ENCODE results near the gene WWOX.

The WWOX gene

DNA sequence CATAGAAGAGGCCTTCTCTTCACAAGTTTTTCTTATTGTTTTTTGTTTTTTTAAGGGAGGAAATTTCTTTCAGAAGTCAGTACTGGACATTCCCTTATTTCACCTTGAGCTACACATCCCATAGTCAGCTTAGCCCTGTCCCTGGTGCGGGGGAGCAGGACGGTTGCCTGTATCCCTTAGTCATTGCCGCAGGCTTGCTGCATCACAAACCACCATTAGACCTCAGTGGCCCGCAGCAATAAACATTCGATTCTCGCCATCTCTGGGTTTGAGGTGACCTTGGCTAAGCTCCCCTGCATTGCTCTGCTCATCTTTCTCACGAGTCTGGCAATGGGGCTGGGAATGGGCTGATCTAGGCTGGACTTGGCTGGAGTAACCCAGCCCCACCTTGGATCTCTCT is 692.5 kb downstream of the WWOX start:
- Histone ChIP-seq H3K4me1 (ENCODE audit: control insufficient read depth, insufficient read depth, low read length) (no peaks in the 10 kb centered on the region), H3K9me3 (ENCODE audit: control insufficient read depth, low read length) (no peaks in the 10 kb centered on the region), H3K36me3 (ENCODE audit: control insufficient read depth, insufficient read depth, low read length) (no peaks in the 10 kb centered on the region), H3K9ac (ENCODE audit: low read length) (no peak overlapping the region), H3K27me3 (ENCODE audit: control insufficient read depth, insufficient read depth, low read length) (no peaks in the 10 kb centered on the region), H3K4me3 (ENCODE audit: low read length) (no peak overlapping the region)

DNA sequence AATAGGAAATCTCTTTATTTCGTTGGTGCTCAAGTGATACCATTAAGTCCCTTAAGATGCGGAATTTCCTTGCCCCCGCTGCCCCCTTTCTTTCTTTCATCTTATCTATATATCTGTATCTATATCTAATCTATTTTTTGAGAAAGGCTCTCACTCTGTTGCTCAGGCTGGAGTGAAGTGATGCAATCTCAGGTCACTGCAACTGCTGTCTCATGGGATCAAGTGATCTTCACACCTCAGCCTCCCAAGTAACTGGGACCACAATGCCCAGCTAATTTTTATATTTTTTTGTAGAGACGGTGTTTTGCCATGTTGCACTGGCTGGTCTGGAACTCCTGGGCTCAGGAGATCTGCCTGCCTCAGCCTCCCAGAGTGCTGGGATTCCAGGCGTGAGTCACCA is 693.5 kb downstream of the WWOX start:
- no peaks in the 10 kb centered on the region for H3K36me3 ChIP-seq (ENCODE audit: control insufficient read depth, insufficient read depth, low read length)
- H3K4me3 ChIP-seq (ENCODE audit: low read length), result no peak overlapping the region
- H3K27me3 ChIP-seq (ENCODE audit: control insufficient read depth, insufficient read depth, low read length), result no peaks in the 10 kb centered on the region
- H3K9ac ChIP-seq (ENCODE audit: low read length), result no peak overlapping the region
- H3K4me1 ChIP-seq (ENCODE audit: control insufficient read depth, insufficient read depth, low read length), result no peaks in the 10 kb centered on the region
- H3K9me3 ChIP-seq (ENCODE audit: control insufficient read depth, low read length), result no peaks in the 10 kb centered on the region

DNA sequence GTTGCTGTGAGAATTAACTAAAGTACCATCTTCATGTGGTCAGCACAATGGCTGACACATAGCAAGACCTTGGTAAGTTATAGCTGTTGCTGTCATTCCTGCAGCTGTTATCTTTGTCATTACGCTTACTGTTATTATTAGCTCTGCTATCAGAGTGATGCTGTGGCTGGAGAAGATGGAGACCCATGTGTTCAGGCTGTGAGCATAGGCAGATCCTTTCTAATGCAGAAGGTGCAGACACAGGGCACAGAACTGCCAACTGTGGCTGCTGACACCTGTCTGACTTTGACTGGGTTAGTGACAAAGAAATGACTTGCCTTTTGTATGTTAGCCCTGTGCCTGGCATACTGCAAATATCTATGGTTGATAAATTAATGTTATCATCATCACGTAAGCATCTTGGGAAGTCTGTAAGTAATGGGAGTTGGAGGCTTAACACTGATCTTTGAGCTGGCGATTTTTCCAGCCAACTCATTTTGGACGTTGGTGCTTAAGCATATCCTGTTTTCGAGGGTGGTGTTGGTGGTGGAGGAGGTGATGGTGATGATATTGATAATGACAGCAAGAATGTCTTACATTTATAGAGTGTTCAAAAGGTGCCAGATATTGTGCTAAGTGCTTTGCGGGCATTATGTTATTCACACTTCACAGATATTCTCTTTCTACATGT is 695.3 kb downstream of the WWOX start:
- Histone ChIP-seq H3K36me3 (ENCODE audit: control insufficient read depth, insufficient read depth, low read length) (no peaks in the 10 kb centered on the region), H3K4me3 (ENCODE audit: low read length) (no peak overlapping the region), H3K9ac (ENCODE audit: low read length) (no peak overlapping the region), H3K9me3 (ENCODE audit: control insufficient read depth, low read length) (no peaks in the 10 kb centered on the region), H3K27me3 (ENCODE audit: control insufficient read depth, insufficient read depth, low read length) (no peaks in the 10 kb centered on the region), H3K4me1 (ENCODE audit: control insufficient read depth, insufficient read depth, low read length) (no peaks in the 10 kb centered on the region)

DNA sequence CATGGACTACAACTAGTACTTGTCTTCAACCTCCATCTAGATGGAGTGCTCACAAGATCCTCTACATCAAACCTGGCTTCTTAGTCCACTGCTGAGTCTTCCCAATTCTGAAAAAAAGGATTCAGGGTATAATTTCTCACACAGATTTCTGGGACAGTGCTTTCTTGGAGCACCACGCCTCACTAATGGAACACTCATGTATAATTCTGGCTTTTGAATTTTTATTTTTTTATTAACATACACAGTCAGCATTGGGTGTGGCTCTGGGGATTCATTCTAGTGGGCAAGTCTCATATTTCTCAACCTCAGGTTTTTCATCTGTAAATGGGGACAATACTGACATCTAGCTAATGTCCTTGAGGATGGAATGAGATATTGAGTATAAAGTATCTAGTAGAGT is 696.0 kb downstream of the WWOX start:
- H3K4me1 ChIP-seq (ENCODE audit: control insufficient read depth, insufficient read depth, low read length), result no peaks in the 10 kb centered on the region
- no peaks in the 10 kb centered on the region for H3K27me3 ChIP-seq (ENCODE audit: control insufficient read depth, insufficient read depth, low read length)
- no peak overlapping the region for H3K4me3 ChIP-seq (ENCODE audit: low read length)
- H3K36me3 ChIP-seq (ENCODE audit: control insufficient read depth, insufficient read depth, low read length), result no peaks in the 10 kb centered on the region
- no peak overlapping the region for H3K9ac ChIP-seq (ENCODE audit: low read length)
- no peaks in the 10 kb centered on the region for H3K9me3 ChIP-seq (ENCODE audit: control insufficient read depth, low read length)

DNA sequence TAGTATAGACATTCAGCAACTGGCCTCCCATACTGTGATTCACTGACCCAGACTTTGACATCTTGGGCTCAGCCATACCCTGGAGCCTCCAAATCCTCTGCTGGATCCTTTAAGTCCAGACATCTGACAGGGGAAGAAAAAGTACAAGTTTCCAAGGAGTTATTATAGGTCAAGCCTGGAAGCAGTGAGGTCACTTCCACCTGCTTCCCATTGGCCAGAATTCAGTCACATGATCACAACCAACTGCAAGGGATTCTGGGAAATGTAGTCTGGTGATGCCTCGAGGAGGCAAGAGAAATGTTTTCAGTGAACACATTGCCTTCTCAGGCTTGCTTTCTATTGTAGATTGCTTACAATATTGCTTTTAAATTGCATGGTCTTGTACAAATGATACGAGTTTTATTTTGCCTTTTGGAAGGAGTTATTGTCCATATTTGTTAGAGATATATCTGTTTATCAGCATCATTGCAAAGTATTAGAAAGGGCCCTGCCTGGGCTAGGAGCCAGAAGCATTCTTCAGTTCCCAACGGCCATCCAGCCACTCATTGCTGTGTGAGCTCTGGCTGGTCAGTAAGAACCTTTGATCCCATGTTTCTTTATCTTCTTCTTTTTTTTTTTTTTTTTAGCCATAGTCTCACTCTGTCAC is 696.9 kb downstream of the WWOX start:
- H3K36me3 ChIP-seq (ENCODE audit: control insufficient read depth, insufficient read depth, low read length), result no peaks in the 10 kb centered on the region

DNA sequence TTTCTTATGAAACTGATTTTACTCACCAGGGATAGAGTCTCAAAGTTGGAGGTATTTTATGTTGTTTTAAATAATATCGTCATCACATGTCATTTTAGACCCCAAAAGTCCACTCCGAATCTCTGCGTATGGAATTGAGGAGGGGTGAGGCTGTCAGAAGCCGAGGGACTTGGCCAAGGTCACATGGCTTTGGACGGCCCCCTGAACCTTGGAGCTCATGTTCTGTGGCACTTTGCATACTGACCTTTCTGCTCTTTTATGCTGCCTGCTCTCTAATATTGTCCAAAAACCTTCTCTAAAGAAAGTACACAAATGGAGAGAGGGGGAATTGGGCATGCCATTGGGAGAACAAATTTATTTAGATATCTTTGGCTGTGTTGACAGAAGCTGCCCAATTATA is 700.0 kb downstream of the WWOX start:
- H3K4me1 ChIP-seq (ENCODE audit: control insufficient read depth, insufficient read depth, low read length), result no peaks in the 10 kb centered on the region
- H3K27me3 ChIP-seq (ENCODE audit: control insufficient read depth, insufficient read depth, low read length), result no peaks in the 10 kb centered on the region
- H3K36me3 ChIP-seq (ENCODE audit: control insufficient read depth, insufficient read depth, low read length), result no peaks in the 10 kb centered on the region
- no peak overlapping the region for H3K4me3 ChIP-seq (ENCODE audit: low read length)
- H3K9me3 ChIP-seq (ENCODE audit: control insufficient read depth, low read length), result no peaks in the 10 kb centered on the region
- H3K9ac ChIP-seq (ENCODE audit: low read length), result no peak overlapping the region

More for the DNA sequence above, 696.9 kb downstream of the WWOX start:
- no peak overlapping the region for H3K4me3 ChIP-seq (ENCODE audit: low read length)
- H3K4me1 ChIP-seq (ENCODE audit: control insufficient read depth, insufficient read depth, low read length), result no peaks in the 10 kb centered on the region
- H3K9me3 ChIP-seq (ENCODE audit: control insufficient read depth, low read length), result no peaks in the 10 kb centered on the region
- no peak overlapping the region for H3K9ac ChIP-seq (ENCODE audit: low read length)
- H3K27me3 ChIP-seq (ENCODE audit: control insufficient read depth, insufficient read depth, low read length), result no peaks in the 10 kb centered on the region

DNA sequence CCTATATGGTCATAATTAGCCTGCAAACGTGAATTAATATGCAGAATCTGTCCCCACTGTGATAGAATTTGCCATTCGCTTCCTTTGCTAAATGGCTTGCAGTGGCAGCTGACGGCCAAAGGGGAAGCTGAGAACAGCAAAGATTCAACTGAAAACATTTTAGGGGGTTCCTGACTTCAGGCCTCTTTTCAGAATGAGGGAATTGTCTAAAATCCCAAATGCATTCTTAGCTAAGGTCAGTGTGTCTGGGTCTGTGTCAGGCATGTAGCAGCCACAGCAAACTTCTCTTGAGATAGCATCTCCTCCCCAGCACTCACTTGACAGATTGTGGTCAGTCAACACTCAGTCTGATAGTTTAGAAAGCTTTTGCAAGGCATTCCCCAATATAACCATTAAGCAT is 701.1 kb downstream of the WWOX start:
- Histone ChIP-seq H3K4me1 (ENCODE audit: control insufficient read depth, insufficient read depth, low read length) (no peaks in the 10 kb centered on the region), H3K9ac (ENCODE audit: low read length) (no peak overlapping the region), H3K9me3 (ENCODE audit: control insufficient read depth, low read length) (no peaks in the 10 kb centered on the region), H3K27me3 (ENCODE audit: control insufficient read depth, insufficient read depth, low read length) (no peaks in the 10 kb centered on the region), H3K36me3 (ENCODE audit: control insufficient read depth, insufficient read depth, low read length) (no peaks in the 10 kb centered on the region), H3K4me3 (ENCODE audit: low read length) (no peak overlapping the region)

DNA sequence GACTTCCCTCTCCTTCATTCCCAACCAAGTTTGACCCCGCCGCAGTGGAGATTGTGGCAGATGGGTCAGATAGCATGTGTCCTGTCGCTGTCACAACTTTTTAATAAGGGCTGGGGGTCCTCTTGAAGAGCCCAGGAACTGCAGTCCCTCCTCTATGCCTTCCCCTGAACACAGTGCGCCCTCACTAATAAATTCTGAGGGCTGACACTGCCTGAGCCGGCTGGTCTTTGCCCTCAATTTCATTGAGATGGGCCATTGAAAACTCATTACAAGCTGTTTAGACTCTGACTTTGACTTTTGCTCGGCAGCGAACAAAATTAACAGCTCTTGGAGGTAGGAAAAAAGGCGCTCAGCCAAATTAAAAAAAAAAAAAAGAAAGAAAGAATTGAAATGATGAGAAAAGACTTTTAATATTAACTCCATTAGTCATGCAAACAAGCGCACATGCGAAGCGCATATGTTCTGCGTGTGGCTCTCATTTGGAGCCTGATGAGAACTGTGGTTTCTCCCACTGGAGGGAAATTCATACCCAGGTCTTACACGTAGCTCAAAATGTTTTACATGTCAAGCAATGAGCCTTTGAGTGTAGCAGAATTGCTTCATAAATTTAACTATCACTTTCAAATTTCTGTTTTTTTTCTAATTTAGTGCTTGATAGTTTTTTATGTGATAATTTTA is 704.7 kb downstream of the WWOX start:
- no peaks in the 10 kb centered on the region for H3K9me3 ChIP-seq (ENCODE audit: control insufficient read depth, low read length)
- no peak overlapping the region for H3K4me3 ChIP-seq (ENCODE audit: low read length)
- no peaks in the 10 kb centered on the region for H3K27me3 ChIP-seq (ENCODE audit: control insufficient read depth, insufficient read depth, low read length)
- H3K4me1 ChIP-seq (ENCODE audit: control insufficient read depth, insufficient read depth, low read length), result no peaks in the 10 kb centered on the region
- no peak overlapping the region for H3K9ac ChIP-seq (ENCODE audit: low read length)
- no peaks in the 10 kb centered on the region for H3K36me3 ChIP-seq (ENCODE audit: control insufficient read depth, insufficient read depth, low read length)

DNA sequence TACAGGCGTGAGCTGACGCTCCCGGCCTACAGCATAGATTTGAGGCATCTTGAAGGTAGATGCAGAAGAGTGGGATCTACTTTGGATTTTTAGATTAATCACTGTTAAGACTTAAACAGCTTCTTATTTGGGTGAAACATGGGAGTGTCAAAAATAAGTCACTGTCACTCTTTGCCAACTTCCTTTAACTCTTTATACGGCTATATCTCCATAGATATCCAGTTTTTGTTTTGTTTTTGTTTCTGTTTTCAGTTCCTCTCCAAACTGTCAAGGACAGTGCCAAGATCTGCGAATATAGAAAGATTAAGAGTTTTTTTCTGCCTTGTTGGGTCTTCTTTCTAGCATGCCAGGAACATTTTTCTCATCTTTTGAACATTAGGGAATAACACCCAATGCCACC is 706.1 kb downstream of the WWOX start:
- Histone ChIP-seq H3K4me3 (ENCODE audit: low read length) (no peak overlapping the region), H3K36me3 (ENCODE audit: control insufficient read depth, insufficient read depth, low read length) (no peaks in the 10 kb centered on the region), H3K9ac (ENCODE audit: low read length) (no peak overlapping the region), H3K4me1 (ENCODE audit: control insufficient read depth, insufficient read depth, low read length) (no peaks in the 10 kb centered on the region), H3K9me3 (ENCODE audit: control insufficient read depth, low read length) (no peaks in the 10 kb centered on the region), H3K27me3 (ENCODE audit: control insufficient read depth, insufficient read depth, low read length) (no peaks in the 10 kb centered on the region)

DNA sequence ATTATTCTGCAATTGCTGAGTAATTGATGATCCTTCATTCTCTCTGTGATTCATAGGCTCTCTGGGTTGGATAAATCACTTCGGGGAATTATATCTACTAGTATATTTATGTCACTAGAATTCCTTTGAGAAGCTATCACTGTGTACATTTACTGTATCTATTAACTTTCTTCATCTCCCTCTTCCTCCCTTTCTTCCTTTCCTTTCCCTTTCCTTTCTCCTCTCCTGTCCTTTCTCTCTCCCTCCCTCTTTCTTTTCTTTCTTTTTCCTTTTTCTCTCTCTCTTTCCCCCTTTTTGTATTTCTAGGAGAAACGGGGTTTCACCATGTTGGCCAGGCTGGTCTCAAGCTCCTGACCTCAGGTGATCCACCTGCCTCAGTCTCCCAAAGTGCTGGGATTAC is 711.8 kb downstream of the WWOX start:
- H3K9ac ChIP-seq (ENCODE audit: low read length), result no peak overlapping the region
- no peaks in the 10 kb centered on the region for H3K27me3 ChIP-seq (ENCODE audit: control insufficient read depth, insufficient read depth, low read length)
- no peaks in the 10 kb centered on the region for H3K36me3 ChIP-seq (ENCODE audit: control insufficient read depth, insufficient read depth, low read length)
- H3K4me3 ChIP-seq (ENCODE audit: low read length), result no peak overlapping the region
- H3K9me3 ChIP-seq (ENCODE audit: control insufficient read depth, low read length), result no peaks in the 10 kb centered on the region
- no peaks in the 10 kb centered on the region for H3K4me1 ChIP-seq (ENCODE audit: control insufficient read depth, insufficient read depth, low read length)

DNA sequence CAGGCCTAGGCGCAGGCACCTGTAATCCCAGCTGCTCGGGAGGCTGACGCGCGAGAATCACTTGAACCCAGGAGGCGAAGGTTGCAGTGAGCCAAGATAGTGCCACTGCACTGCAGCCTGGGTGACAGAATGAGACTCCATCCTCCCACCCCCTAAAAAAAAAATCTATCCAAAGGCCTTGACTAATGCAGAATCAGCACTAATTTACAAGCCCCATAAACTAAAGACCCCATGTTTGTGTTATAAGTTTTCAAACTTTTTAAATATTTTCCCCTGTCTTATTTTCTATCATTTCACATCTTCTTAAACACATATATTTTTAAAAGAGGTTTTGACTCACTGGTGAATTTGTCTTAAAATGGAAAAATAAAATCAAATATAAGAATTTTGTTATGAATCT is 713.1 kb downstream of the WWOX start:
- Histone ChIP-seq H3K4me3 (ENCODE audit: low read length) (no peak overlapping the region), H3K9ac (ENCODE audit: low read length) (no peak overlapping the region), H3K9me3 (ENCODE audit: control insufficient read depth, low read length) (no peaks in the 10 kb centered on the region), H3K27me3 (ENCODE audit: control insufficient read depth, insufficient read depth, low read length) (no peaks in the 10 kb centered on the region), H3K4me1 (ENCODE audit: control insufficient read depth, insufficient read depth, low read length) (peaks cover 3% of the 10 kb centered on the region), H3K36me3 (ENCODE audit: control insufficient read depth, insufficient read depth, low read length) (no peaks in the 10 kb centered on the region)

DNA sequence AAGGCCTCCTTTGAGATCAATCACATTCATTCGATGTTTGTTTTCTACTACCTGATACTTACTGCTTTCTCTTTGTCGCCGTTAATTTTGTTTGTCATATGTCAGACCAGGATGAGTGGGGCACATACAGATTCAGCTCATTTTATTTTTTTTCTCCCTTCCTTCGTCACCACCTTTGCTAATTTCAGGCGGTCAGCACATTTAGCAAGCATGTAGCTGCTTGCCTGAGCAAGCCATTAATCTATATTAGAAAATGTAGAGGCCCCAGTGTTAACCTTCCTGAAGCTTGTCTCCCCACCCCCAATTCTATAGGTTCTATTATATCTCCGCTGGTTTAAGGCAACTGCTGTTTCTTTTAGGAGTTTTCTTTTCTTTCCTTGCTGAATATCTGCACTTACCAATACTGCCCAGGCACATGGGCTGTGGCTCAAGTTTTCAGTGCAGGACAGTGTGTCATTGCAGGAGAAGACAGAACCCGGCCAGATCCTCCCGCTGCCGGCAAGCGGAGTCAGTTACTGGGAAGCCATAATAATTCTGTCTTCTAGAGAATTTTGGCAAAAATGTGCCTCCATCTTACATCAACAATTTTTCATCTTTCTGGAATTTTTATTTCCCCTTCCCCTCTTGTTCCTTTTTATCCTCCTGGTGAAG is 714.3 kb downstream of the WWOX start:
- Histone ChIP-seq H3K9ac (ENCODE audit: low read length) (no peak overlapping the region), H3K4me3 (ENCODE audit: low read length) (no peak overlapping the region), H3K27me3 (ENCODE audit: control insufficient read depth, insufficient read depth, low read length) (no peaks in the 10 kb centered on the region), H3K9me3 (ENCODE audit: control insufficient read depth, low read length) (no peaks in the 10 kb centered on the region), H3K4me1 (ENCODE audit: control insufficient read depth, insufficient read depth, low read length) (peaks cover 7% of the 10 kb centered on the region), H3K36me3 (ENCODE audit: control insufficient read depth, insufficient read depth, low read length) (no peaks in the 10 kb centered on the region)

Measured in mucosa of stomach (tissue), 1 donor.